ENCODE measurements around the gene BACH2.

The BACH2 gene

GRCh38 chr6:90098627-90099026, 198.0 kb downstream of the BACH2 start:
- H3K4me3 ChIP-seq (ENCODE audit: low read depth, low read length), result no peak overlapping the region
- no peak for TF ChIP-seq CTCF (IDR thresholded peaks at IDR 0.05; ENCODE audit: low read depth, low read length)

GRCh38 chr6:90098001-90098531, 198.6 kb downstream of the BACH2 start:
- no peak overlapping the region for H3K4me3 ChIP-seq (ENCODE audit: low read depth, low read length)
- TF ChIP-seq CTCF (IDR thresholded peaks at IDR 0.05; ENCODE audit: low read depth, low read length), result no peak

GRCh38 chr6:90097356-90097755, 199.3 kb downstream of the BACH2 start:
- no peak for TF ChIP-seq CTCF (IDR thresholded peaks at IDR 0.05; ENCODE audit: low read depth, low read length)
- no peak overlapping the region for H3K4me3 ChIP-seq (ENCODE audit: low read depth, low read length)

- TF ChIP-seq CTCF (IDR thresholded peaks at IDR 0.05; ENCODE audit: low read depth, low read length), result no peak
- no peak overlapping the region for H3K4me3 ChIP-seq (ENCODE audit: low read depth, low read length)
These were observed 199.8 kb downstream of the BACH2 start for GRCh38 chr6:90096818-90097217.

- no peak overlapping the region for H3K4me3 ChIP-seq (ENCODE audit: low read depth, low read length)
- TF ChIP-seq CTCF (IDR thresholded peaks at IDR 0.05; ENCODE audit: low read depth, low read length), result no peak
These were observed 200.9 kb downstream of the BACH2 start for GRCh38 chr6:90095788-90096187.

- no peak for TF ChIP-seq CTCF (IDR thresholded peaks at IDR 0.05; ENCODE audit: low read depth, low read length)
- H3K4me3 ChIP-seq (ENCODE audit: low read depth, low read length), result no peak overlapping the region
These were observed 201.5 kb downstream of the BACH2 start for GRCh38 chr6:90095145-90095544.

GRCh38 chr6:90093558-90094073, 203.0 kb downstream of the BACH2 start:
- TF ChIP-seq CTCF (IDR thresholded peaks at IDR 0.05; ENCODE audit: low read depth, low read length), result no peak
- H3K4me3 ChIP-seq (ENCODE audit: low read depth, low read length), result no peak overlapping the region
